Cardiac septum (tissue), 1 donor: ENCODE results near the gene C11orf24. TPM values are rescaled to one million over a fixed set of nuclear protein-coding genes. Genes with fewer than 3 reads are reported as not detected.

Source experiments
- DNase-seq: peaks from one replicate; pipeline ENCODE4 v3.0.0-alpha.2; 2020; ENCODE audit warnings: low spot score
- intact Hi-C: fragments of 100-400 bp; cut with DNase I; formaldehyde crosslinking; loops from one replicate; pipeline ENCODE4 v1.14.0; 2022
- total RNA-seq: library from RNA; stranded (reverse); fragmentation: NEBNext Ultra II Directional; extraction: Animal tissue kit (Norgen Biotek cat#: 25700); gene quantifications from one replicate; pipeline ENCODE4 v1.2.1, GENCODE V29; 2021
- donor health status: DM: no; HTN: no; CAD: no.

C11orf24 gene
- total RNA-seq, 1 donor from 2014 or later: 45.2 TPM

GRCh38 chr11:68275721-68276507, 4.1 kb upstream of the C11orf24 start:
- peak; percentile 33 for DNase-seq
- intact Hi-C loops: no loop called here

GRCh38 chr11:68274306-68274705, 2.5 kb upstream of the C11orf24 start:
- intact Hi-C loops: loop anchor here (5.0 kb wide), 1 partner anchor 38 kb away; the partner anchor contains the start of gene LRP5
- no peak for DNase-seq

- intact Hi-C loops: loop anchor here (5.0 kb wide), 1 partner anchor 39 kb away; the partner anchor contains the start of gene LRP5
- DNase-seq: no peak
Observed at GRCh38 chr11:68273026-68273738, 1.4 kb upstream of the C11orf24 start.

GRCh38 chr11:68271023-68271780, 571 bp downstream of the C11orf24 start:
- intact Hi-C loops: loop anchor here (5.0 kb wide), 1 partner anchor 41 kb away; the partner anchor contains the start of gene LRP5
- DNase-seq: no peak

GRCh38 chr11:68270196-68271022, 1.4 kb downstream of the C11orf24 start:
- no peak for DNase-seq
- intact Hi-C loops: loop anchor here (5.0 kb wide), 1 partner anchor 42 kb away; the partner anchor contains the start of gene LRP5

GRCh38 chr11:68269414-68270081, 2.2 kb downstream of the C11orf24 start:
- intact Hi-C loops: loop anchor here (5.0 kb wide), 1 partner anchor 43 kb away; the partner anchor contains the start of gene LRP5
- no peak for DNase-seq

- no peak for DNase-seq
- intact Hi-C loops: no loop called here
Observed at GRCh38 chr11:68267881-68268240, 3.9 kb downstream of the C11orf24 start.

GRCh38 chr11:68266936-68267880, 4.6 kb downstream of the C11orf24 start:
- intact Hi-C loops: no loop called here
- no peak for DNase-seq

- intact Hi-C loops: no loop called here
- DNase-seq: no peak
Observed at GRCh38 chr11:68266121-68266891, 5.5 kb downstream of the C11orf24 start.

- intact Hi-C loops: no loop called here
- DNase-seq: no peak
Observed at GRCh38 chr11:68264741-68265540, 6.8 kb downstream of the C11orf24 start.

- DNase-seq: no peak
- intact Hi-C loops: no loop called here
Observed at GRCh38 chr11:68264244-68264643, 7.5 kb downstream of the C11orf24 start.

GRCh38 chr11:68263444-68264035, 8.2 kb downstream of the C11orf24 start:
- no peak for DNase-seq
- intact Hi-C loops: no loop called here

- intact Hi-C loops: no loop called here
- DNase-seq: no peak
Observed at GRCh38 chr11:68262544-68262827, 9.3 kb downstream of the C11orf24 start.

- intact Hi-C loops: no loop called here
- DNase-seq: no peak
Observed at GRCh38 chr11:68261749-68262543, 9.8 kb downstream of the C11orf24 start.

GRCh38 chr11:68261006-68261405, 10.8 kb downstream of the C11orf24 start:
- DNase-seq: no peak
- intact Hi-C loops: no loop called here
